GM12878 (cell line): ENCODE measurements around the gene MTMR1.

Experiments used
- MYC ChIP-seq: IDR thresholded peaks from 2 replicates; pipeline ENCODE4 v1.6.1; 2011; ENCODE audit warnings: mild to moderate bottlenecking, low read length, moderate library complexity, inconsistent platforms; ENCODE audit not compliant: insufficient read depth, insufficient replicate concordance, insufficient read length, severe bottlenecking
- POLR2A ChIP-seq: IDR thresholded peaks from 2 replicates; pipeline ENCODE4 v1.6.1; 2011; ENCODE audit warnings: low read depth, mild to moderate bottlenecking, low read length
- TCF12 ChIP-seq: IDR thresholded peaks from 2 replicates; pipeline ENCODE4 v1.6.1; 2011; ENCODE audit warnings: low read depth, mild to moderate bottlenecking, low read length
- ZBTB40 ChIP-seq: fragments of 450-650 bp; IDR thresholded peaks from 2 replicates; pipeline ENCODE4 v1.6.1; 2016; ENCODE audit warnings: mild to moderate bottlenecking, moderate library complexity, borderline replicate concordance
- TF ChIP-seq, protein P1 (sequence below), 3 experiments: IDR thresholded peaks in 2 of 3; conservative IDR thresholded peaks in 1 of 3; 2 replicates each; pipeline ENCODE4 v1.5.1; 2011; ENCODE audit warnings: low read depth in 3 of 3, low read length in 3 of 3, mild to moderate bottlenecking in 3 of 3, control low read depth in 2 of 3, moderate library complexity in 2 of 3, inconsistent platforms in 1 of 3, mixed read lengths in 1 of 3; ENCODE audit not compliant: control insufficient read depth in 2 of 3, insufficient read depth in 1 of 3; ENCODE audit errors: extremely low read depth in 1 of 3

- TF ChIP-seq TCF12 (no peak), ZBTB40 (no peak), MYC (no peak), POLR2A (no peak)
- TF ChIP-seq, protein P1, sequence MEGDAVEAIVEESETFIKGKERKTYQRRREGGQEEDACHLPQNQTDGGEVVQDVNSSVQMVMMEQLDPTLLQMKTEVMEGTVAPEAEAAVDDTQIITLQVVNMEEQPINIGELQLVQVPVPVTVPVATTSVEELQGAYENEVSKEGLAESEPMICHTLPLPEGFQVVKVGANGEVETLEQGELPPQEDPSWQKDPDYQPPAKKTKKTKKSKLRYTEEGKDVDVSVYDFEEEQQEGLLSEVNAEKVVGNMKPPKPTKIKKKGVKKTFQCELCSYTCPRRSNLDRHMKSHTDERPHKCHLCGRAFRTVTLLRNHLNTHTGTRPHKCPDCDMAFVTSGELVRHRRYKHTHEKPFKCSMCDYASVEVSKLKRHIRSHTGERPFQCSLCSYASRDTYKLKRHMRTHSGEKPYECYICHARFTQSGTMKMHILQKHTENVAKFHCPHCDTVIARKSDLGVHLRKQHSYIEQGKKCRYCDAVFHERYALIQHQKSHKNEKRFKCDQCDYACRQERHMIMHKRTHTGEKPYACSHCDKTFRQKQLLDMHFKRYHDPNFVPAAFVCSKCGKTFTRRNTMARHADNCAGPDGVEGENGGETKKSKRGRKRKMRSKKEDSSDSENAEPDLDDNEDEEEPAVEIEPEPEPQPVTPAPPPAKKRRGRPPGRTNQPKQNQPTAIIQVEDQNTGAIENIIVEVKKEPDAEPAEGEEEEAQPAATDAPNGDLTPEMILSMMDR (IDR thresholded peaks at IDR 0.05 in 2 of 3, conservative IDR thresholded peaks at IDR 0.05 in 1 of 3; ENCODE audit: control insufficient read depth in 2 of 3, extremely low read depth in 1 of 3, insufficient read depth in 1 of 3, low read depth in 3 of 3, low read length in 3 of 3) = no peak
Observed at GRCh38 chrX:150712619-150713018, 19.4 kb downstream of the MTMR1 start.
